Measurements from ENCODE around the gene KIF24. TPM values are rescaled to one million over a fixed set of nuclear protein-coding genes. Genes with fewer than 3 reads are reported as not detected.
"Not testable (repeated sequence)": the region's sequence is repeated elsewhere in the genome, so short reads cannot be mapped to it uniquely, and the experiment has no call there.

Gene KIF24
- total RNA-seq, 1 experiment from 2014 or later: 3.9 TPM

- Mint-ChIP-seq H3K9me3 (ENCODE audit: unreplicated experiment) (peaks cover 5% of the 10 kb centered on the region), H3K27ac (ENCODE audit: unreplicated experiment) (no peak overlapping the region), H3K4me1 (ENCODE audit: low read depth, unreplicated experiment) (peaks cover 16% of the 10 kb centered on the region), H3K27me3 (ENCODE audit: insufficient read depth, unreplicated experiment) (no peaks in the 10 kb centered on the region), H3K4me3 (ENCODE audit: unreplicated experiment) (no peak overlapping the region), H3K36me3 (ENCODE audit: insufficient read depth, unreplicated experiment) (peaks cover 64% of the 10 kb centered on the region)
- BruUV-seq (replicated peaks): no TSS peak
- intact Hi-C loops (cut with micrococcal nuclease; ENCODE audit: unreplicated experiment): no loop called here
- H3K4me3 ChIP-seq (ENCODE audit: low read depth, low read length): no peak overlapping the region
- DNase-seq: no peak
- TF ChIP-seq CTCF (IDR thresholded peaks at IDR 0.05; ENCODE audit: insufficient read depth in 1 of 2, low read depth in 1 of 2, low read length in 1 of 2, severe bottlenecking in 1 of 2, unreplicated experiment in 1 of 2): no peak
- ChIA-PET CTCF (no interaction called here), POLR2A (no interaction called here)
- H3K27me3 ChIP-seq (replicated peaks; ENCODE audit: control insufficient read depth, insufficient read depth, low read length): no peaks in the 10 kb centered on the region
- peaks cover 9% of the 10 kb centered on the region; the same call in 1 of the 2 replicates for H3K9me3 ChIP-seq
- peaks cover 13% of the 10 kb centered on the region for H3K4me1 ChIP-seq
- peaks cover 13% of the 10 kb centered on the region for H3K36me3 ChIP-seq (ENCODE audit: control insufficient read depth, insufficient read depth, low read length)
Observed at GRCh38 chr9:34370335-34370969, 41.4 kb upstream of the KIF24 start.

- DNase-seq: no peak
- Mint-ChIP-seq H3K9me3 (ENCODE audit: unreplicated experiment) (peaks cover 5% of the 10 kb centered on the region), H3K4me3 (ENCODE audit: unreplicated experiment) (no peak overlapping the region), H3K27me3 (ENCODE audit: insufficient read depth, unreplicated experiment) (no peaks in the 10 kb centered on the region), H3K4me1 (ENCODE audit: low read depth, unreplicated experiment) (peaks cover 10% of the 10 kb centered on the region), H3K27ac (ENCODE audit: unreplicated experiment) (no peak overlapping the region), H3K36me3 (ENCODE audit: insufficient read depth, unreplicated experiment) (peaks cover 64% of the 10 kb centered on the region)
- Histone ChIP-seq H3K36me3 (ENCODE audit: control insufficient read depth, insufficient read depth, low read length) (peaks cover 13% of the 10 kb centered on the region), H3K9me3 (peaks cover 9% of the 10 kb centered on the region; the same call in 1 of the 2 replicates), H3K27me3 (replicated peaks; ENCODE audit: control insufficient read depth, insufficient read depth, low read length) (no peaks in the 10 kb centered on the region), H3K4me3 (ENCODE audit: low read depth, low read length) (no peak overlapping the region), H3K4me1 (peaks cover 9% of the 10 kb centered on the region)
- intact Hi-C loops (cut with micrococcal nuclease; ENCODE audit: unreplicated experiment): no loop called here
- no TSS peak for BruUV-seq (replicated peaks)
- no peak for TF ChIP-seq CTCF (IDR thresholded peaks at IDR 0.05; ENCODE audit: insufficient read depth in 1 of 2, low read depth in 1 of 2, low read length in 1 of 2, severe bottlenecking in 1 of 2, unreplicated experiment in 1 of 2)
- CTCF ChIA-PET: no interaction called here
- POLR2A ChIA-PET: no interaction called here
Observed at GRCh38 chr9:34369636-34370035, 40.6 kb upstream of the KIF24 start.

GRCh38 chr9:34368796-34369195, 39.7 kb upstream of the KIF24 start:
- H3K4me3 Mint-ChIP-seq (ENCODE audit: unreplicated experiment); H3K9me3 ChIP-seq; H3K27ac Mint-ChIP-seq (ENCODE audit: unreplicated experiment); H3K27me3 Mint-ChIP-seq (ENCODE audit: insufficient read depth, unreplicated experiment); H3K27me3 ChIP-seq (replicated peaks; ENCODE audit: control insufficient read depth, insufficient read depth, low read length); POLR2A ChIA-PET; CTCF ChIA-PET; DNase-seq; H3K9me3 Mint-ChIP-seq (ENCODE audit: unreplicated experiment); H3K4me1 ChIP-seq; H3K4me1 Mint-ChIP-seq (ENCODE audit: low read depth, unreplicated experiment); H3K4me3 ChIP-seq (ENCODE audit: low read depth, low read length); BruUV-seq (replicated peaks); intact Hi-C loops (cut with micrococcal nuclease; ENCODE audit: unreplicated experiment): not testable (repeated sequence)
- peaks cover 13% of the 10 kb centered on the region for H3K36me3 ChIP-seq (ENCODE audit: control insufficient read depth, insufficient read depth, low read length)
- H3K36me3 Mint-ChIP-seq (ENCODE audit: insufficient read depth, unreplicated experiment): peaks cover 59% of the 10 kb centered on the region

- DNase-seq; CTCF ChIA-PET; H3K4me1 ChIP-seq; H3K27me3 Mint-ChIP-seq (ENCODE audit: insufficient read depth, unreplicated experiment); H3K27me3 ChIP-seq (replicated peaks; ENCODE audit: control insufficient read depth, insufficient read depth, low read length); H3K4me3 Mint-ChIP-seq (ENCODE audit: unreplicated experiment); H3K9me3 Mint-ChIP-seq (ENCODE audit: unreplicated experiment); H3K9me3 ChIP-seq; H3K4me3 ChIP-seq (ENCODE audit: low read depth, low read length); H3K4me1 Mint-ChIP-seq (ENCODE audit: low read depth, unreplicated experiment); H3K27ac Mint-ChIP-seq (ENCODE audit: unreplicated experiment); POLR2A ChIA-PET; intact Hi-C loops (cut with micrococcal nuclease; ENCODE audit: unreplicated experiment): not testable (repeated sequence)
- H3K36me3 ChIP-seq (ENCODE audit: control insufficient read depth, insufficient read depth, low read length): peaks cover 13% of the 10 kb centered on the region
- TSS peak; percentile 6 for BruUV-seq (replicated peaks)
- peaks cover 58% of the 10 kb centered on the region for H3K36me3 Mint-ChIP-seq (ENCODE audit: insufficient read depth, unreplicated experiment)
Observed at GRCh38 chr9:34367751-34368410, 38.8 kb upstream of the KIF24 start.
